KMS-11 (cell line): ENCODE results near the gene CARNS1.

Experiments
- H2AFZ ChIP-seq: fragments of 200-600 bp; sonication (generic); 2 replicates; pipeline ENCODE4 v1.6.1; 2016; ENCODE audit warnings: antibody characterized with exemption, mixed run types, low read depth
- H3K27ac ChIP-seq: fragments of 200-600 bp; sonication (generic); 2 replicates; pipeline ENCODE4 v1.6.1; 2016; ENCODE audit warnings: mild to moderate bottlenecking, mixed run types
- H3K27me3 ChIP-seq: fragments of 200-600 bp; sonication (generic); 2 replicates; pipeline ENCODE4 v1.6.1; 2017; ENCODE audit warnings: mild to moderate bottlenecking, low read depth, mixed run types, moderate library complexity; ENCODE audit not compliant: insufficient read depth
- H3K36me3 ChIP-seq: fragments of 200-600 bp; sonication (generic); 2 replicates; pipeline ENCODE4 v1.6.1; 2017; ENCODE audit warnings: mild to moderate bottlenecking, mixed run types; ENCODE audit not compliant: insufficient read depth
- H3K4me1 ChIP-seq: fragments of 200-600 bp; sonication (generic); 2 replicates; pipeline ENCODE4 v1.6.1; 2016; ENCODE audit warnings: mild to moderate bottlenecking, low read depth, mixed run types; ENCODE audit not compliant: poor library complexity, severe bottlenecking
- H3K4me2 ChIP-seq: fragments of 200-600 bp; sonication (generic); 2 replicates; pipeline ENCODE4 v1.7.0; 2016; ENCODE audit warnings: mild to moderate bottlenecking, mixed run types
- H3K4me3 ChIP-seq: fragments of 200-600 bp; sonication (generic); IDR thresholded peaks from 2 replicates; pipeline ENCODE4 v1.6.1; 2017; ENCODE audit warnings: low read depth, low read length, mixed read lengths; ENCODE audit not compliant: insufficient read depth
- H3K79me2 ChIP-seq: fragments of 200-600 bp; sonication (generic); 2 replicates; pipeline ENCODE4 v1.6.1; 2016; ENCODE audit warnings: low read depth, mixed run types; ENCODE audit not compliant: insufficient read depth
- H3K9ac ChIP-seq: fragments of 200-600 bp; sonication (generic); 2 replicates; pipeline ENCODE4 v1.6.1; 2016; ENCODE audit warnings: mild to moderate bottlenecking, mixed run types
- H4K20me1 ChIP-seq: fragments of 200-600 bp; sonication (generic); 2 replicates; pipeline ENCODE4 v1.6.1; 2016; ENCODE audit warnings: mild to moderate bottlenecking, mixed run types; ENCODE audit not compliant: insufficient read depth
- TF ChIP-seq, protein P1 (sequence below): fragments of 200-600 bp; sonication (generic); conservative IDR thresholded peaks from 2 replicates; pipeline ENCODE4 v1.6.1; 2017; ENCODE audit warnings: low read depth, mild to moderate bottlenecking, antibody characterized with exemption, low read length, moderate library complexity, mixed read lengths

Gene CARNS1

DNA sequence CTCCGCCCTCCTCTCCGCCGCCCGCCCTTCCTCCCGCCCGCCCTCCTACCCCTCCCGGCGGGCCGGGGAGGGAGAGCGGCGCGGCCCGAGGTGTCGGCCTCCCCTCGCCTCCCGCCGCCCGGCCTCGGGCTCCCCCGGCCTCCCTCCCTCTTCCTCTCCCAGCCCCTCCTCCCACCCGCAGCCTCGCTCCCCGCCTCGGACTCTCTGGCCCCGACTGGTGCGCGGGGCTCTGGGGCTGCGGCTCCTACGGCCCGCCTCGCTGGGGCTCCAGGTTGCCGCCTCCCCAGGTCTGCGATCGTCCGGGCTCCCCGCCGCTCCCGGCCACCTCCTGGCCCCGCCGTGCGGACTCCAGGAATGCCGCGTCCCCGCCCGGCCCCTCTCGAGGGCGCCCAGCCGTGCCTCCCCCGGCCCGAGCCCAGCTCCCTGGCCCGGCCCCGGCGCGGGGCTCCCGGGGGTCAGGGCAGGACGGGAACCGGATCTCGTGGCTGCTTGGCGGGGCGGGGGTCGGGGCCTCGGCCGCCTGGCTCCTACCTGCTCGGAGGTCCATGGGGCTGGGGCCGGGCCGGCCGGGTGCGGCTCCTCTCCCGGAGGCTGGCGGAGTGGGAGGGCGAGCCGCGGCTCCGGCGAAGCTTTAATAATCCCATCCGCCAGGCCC lies 42.4 kb upstream of the CARNS1 start, which contains the start of gene CLCF1:
Gene CLCF1 (minus strand): TSS at position 606 of the 655 bp plus-strand sequence. CDS start 59 bp downstream, at position 547.
- peak within 1 kb of the TSS; percentile 46; the same call in 1 of the 2 replicates for H3K9ac ChIP-seq
- no peak within 1 kb of the TSS for H3K4me3 ChIP-seq
- H2AFZ ChIP-seq = peak within 1 kb of the TSS; percentile 73
- no peak within 1 kb of the TSS for H3K27ac ChIP-seq
- TF ChIP-seq, protein P1, sequence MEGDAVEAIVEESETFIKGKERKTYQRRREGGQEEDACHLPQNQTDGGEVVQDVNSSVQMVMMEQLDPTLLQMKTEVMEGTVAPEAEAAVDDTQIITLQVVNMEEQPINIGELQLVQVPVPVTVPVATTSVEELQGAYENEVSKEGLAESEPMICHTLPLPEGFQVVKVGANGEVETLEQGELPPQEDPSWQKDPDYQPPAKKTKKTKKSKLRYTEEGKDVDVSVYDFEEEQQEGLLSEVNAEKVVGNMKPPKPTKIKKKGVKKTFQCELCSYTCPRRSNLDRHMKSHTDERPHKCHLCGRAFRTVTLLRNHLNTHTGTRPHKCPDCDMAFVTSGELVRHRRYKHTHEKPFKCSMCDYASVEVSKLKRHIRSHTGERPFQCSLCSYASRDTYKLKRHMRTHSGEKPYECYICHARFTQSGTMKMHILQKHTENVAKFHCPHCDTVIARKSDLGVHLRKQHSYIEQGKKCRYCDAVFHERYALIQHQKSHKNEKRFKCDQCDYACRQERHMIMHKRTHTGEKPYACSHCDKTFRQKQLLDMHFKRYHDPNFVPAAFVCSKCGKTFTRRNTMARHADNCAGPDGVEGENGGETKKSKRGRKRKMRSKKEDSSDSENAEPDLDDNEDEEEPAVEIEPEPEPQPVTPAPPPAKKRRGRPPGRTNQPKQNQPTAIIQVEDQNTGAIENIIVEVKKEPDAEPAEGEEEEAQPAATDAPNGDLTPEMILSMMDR = no peak
- H3K27me3 ChIP-seq = peaks cover 39% of the 10 kb centered on the region
- H3K36me3 ChIP-seq = no peaks in the 10 kb centered on the region
- H3K79me2 ChIP-seq = no peaks in the 10 kb centered on the region
- no peaks in the 10 kb centered on the region for H4K20me1 ChIP-seq
- peak within 1 kb of the TSS; percentile 92 for H3K4me2 ChIP-seq
- H3K4me1 ChIP-seq = peaks cover 33% of the 10 kb centered on the region

DNA sequence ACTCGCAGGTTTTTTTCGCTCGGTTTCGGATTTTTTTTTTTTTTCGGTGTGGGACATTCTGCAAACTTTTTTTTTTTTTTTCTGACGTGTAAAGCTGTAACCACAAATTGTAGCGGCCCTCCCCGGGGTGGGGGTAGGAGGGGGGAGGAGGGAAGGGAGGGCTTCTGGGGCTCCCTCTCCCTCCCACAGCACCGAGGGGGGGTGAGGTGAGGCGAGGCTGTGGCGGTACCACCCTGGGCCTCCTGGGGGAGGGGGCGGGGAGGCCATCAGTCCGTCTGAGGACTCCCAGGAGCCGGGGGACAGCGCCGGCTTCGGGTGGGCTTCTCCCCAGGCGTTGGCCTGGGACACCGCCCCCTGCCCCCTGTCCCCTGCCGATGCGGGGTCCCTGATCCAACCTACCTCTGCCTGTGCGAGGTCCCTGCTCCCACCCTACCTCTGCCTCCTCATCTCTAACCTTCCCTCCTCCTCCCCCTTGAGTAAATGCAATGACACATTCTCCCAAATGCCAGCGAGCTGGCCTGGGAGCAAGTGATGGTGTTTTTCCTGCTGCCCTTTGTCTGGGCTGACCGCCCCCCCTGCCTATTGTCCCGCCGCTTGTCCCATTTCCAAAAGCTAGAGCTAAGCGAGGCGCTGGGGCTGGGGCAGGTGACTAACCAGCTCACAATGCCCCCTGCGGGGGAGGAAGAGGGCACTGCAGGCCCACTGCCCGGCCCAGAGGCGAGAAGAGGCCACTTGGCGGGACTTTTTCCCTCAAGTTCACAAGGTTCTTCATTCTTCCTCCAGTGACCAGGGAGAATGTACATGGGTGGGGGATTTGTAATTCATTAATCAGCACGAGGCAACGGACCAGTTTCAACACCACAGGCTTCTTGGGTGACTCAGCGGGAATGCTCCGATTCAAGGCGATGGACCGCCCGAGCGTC lies 41.6 kb upstream of the CARNS1 start:
- H4K20me1 ChIP-seq = no peaks in the 10 kb centered on the region
- H3K9ac ChIP-seq = peak overlapping the region; percentile 46; the same call in 1 of the 2 replicates
- H3K36me3 ChIP-seq = no peaks in the 10 kb centered on the region
- peak overlapping the region; percentile 92 for H3K4me2 ChIP-seq
- peak overlapping the region; percentile 73 for H2AFZ ChIP-seq
- no peaks in the 10 kb centered on the region for H3K79me2 ChIP-seq
- H3K27me3 ChIP-seq = peaks cover 39% of the 10 kb centered on the region
- no peak overlapping the region for H3K27ac ChIP-seq
- TF ChIP-seq, protein P1 = peak; percentile 53
- no peak overlapping the region for H3K4me3 ChIP-seq
- H3K4me1 ChIP-seq = peaks cover 25% of the 10 kb centered on the region

DNA sequence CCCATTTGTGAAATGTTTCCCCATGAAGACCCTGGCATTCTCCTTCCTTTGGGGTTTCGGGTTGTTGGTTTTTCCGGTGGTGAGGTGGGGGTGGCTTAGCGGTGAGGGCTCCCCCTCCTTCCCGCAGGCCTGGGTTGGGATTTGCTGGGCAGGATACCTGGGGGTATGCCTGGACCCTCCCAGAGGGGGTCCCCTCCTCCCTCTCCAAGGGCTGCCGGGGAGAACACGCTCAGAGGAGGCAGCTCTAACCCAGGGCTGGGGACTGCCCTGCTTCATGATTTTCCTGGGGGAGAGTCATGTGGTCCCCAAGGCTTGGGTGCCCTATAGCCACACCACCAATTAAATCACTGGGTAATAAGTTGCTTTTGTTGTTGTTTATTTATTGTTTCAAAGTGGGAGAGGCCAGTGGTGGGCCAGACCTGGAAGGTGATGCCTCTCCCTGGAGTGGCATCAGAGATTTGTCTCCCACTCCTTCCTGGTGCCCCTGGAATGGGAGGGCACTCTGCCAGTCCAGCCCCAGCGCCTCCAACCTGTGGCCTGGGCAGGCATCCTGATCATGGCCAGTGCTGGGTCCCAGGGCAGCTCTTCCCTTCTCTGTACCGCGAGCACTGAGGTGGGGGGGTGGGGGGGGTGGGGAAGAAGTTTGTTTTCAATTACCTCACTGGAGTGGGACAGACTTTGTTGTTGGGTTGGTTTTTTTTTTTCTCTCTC lies 40.8 kb upstream of the CARNS1 start:
- no peaks in the 10 kb centered on the region for H3K79me2 ChIP-seq
- TF ChIP-seq, protein P1 = no peak
- no peaks in the 10 kb centered on the region for H3K36me3 ChIP-seq
- H3K27ac ChIP-seq = no peak overlapping the region
- H4K20me1 ChIP-seq = no peaks in the 10 kb centered on the region
- H2AFZ ChIP-seq = no peak overlapping the region; the same call in 1 of the 2 replicates
- H3K4me2 ChIP-seq = peak overlapping the region; percentile 92; the same call in 1 of the 2 replicates
- H3K9ac ChIP-seq = no peak overlapping the region
- no peak overlapping the region for H3K4me3 ChIP-seq
- H3K27me3 ChIP-seq = peaks cover 35% of the 10 kb centered on the region
- peaks cover 17% of the 10 kb centered on the region for H3K4me1 ChIP-seq

DNA sequence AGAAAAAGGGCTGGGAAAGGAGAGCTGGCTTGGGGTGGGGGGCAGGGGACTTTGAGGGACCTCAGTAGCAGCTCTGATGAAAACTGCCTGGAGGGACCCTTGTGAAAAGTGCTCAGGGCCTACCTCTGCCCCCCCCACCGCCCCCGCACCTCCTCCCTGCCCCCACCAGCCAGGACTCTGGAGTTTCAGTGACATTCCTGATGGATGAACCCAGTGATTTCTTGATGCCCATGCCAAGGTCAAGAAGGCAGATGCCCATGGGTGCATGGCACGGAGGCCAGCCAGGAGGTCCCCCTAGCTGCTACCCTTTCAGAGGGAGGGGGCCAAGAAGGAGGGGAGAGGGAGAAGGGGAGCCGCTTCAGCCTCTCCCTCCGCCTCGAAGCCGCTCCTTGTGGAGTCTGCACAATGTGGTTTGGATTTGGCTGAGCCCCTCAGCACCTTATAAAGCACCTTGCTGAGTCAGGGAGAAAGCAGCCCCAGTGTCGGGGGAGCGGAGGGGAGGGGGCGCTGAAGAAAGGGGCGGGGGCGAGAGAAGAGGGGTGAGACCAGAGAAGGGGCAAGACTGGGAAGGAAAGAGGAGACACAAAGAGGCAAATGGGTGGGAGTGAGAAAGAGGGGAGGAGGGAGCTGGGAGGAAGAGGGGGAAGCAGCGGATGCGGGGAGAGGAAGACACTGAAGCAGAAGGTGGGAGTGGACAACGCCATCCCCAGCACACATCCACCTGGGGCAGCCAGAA lies 40.0 kb upstream of the CARNS1 start:
- Histone ChIP-seq H3K27me3 (peaks cover 33% of the 10 kb centered on the region), H3K36me3 (no peaks in the 10 kb centered on the region), H3K9ac (no peak overlapping the region), H3K4me3 (no peak overlapping the region), H3K4me1 (peaks cover 16% of the 10 kb centered on the region), H3K79me2 (no peaks in the 10 kb centered on the region), H2AFZ (no peak overlapping the region), H3K4me2 (no peak overlapping the region), H4K20me1 (no peaks in the 10 kb centered on the region), H3K27ac (no peak overlapping the region)
- TF ChIP-seq, protein P1 = no peak
